Fibroblast of skin of left quadriceps (primary cell): ENCODE data around the gene NAA10.

Source experiments
- DNase-seq, 2 experiments: peaks; one replicate each; pipeline ENCODE4 v3.0.0-alpha.2; 2013; ENCODE audit warnings: low read depth in 2 of 2

NAA10 gene

GRCh38 chrX:153884590-153884989, 50.2 kb downstream of the NAA10 start:
- no peak for DNase-seq

DNA sequence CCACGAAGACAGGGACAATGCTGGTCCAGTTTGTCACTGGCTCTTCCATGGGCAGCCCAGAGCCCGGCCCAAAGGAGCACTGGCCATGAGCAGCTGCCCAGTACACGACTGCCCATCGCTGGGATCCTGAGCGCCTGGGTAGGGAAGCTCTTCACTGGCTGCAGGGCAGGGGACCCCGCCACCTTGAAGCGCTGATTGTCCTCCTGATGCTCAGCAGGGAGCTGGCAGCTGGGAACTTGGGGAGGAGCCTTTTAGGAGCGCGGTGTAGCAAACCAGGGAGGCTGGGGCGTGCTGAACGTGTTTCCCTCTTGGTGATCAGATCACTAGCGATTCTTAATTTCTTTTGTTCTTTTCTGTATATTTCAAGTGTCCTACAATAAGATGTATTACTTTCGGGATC, 50.7 kb downstream of the NAA10 start:
- no peak for DNase-seq

DNA sequence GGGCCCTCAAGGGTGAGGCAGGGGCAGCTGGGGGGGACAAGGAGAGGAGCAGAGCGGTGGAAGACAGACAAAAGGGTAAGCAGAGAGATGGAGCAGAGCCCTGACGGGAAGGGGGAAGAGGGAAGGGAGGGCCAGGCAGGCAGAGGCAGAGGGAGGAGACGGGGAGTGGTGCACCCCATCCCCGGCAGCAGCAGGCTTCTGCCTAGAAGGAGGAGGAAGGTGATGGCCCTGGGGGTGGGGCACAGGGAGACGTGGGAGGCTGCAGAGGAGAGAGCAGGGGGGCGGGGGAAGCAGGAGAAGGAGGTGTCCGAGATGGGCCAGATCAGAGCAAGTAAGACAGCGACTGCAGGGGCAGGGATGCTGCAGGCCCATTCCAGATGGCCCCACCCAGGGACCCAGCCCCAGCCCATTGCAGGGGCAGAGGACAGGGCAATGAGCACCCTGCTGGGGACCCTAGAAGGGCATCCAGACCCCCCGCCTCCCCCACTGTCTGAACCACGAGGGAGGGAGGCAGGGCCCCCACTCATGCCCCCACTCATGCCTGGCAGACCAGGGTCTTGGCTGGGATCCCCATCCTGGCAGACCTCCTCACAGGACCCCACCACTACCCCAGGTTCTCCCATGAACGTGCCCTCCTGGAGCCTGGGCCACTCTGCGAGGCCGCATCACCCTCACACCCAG, 51.5 kb downstream of the NAA10 start:
- DNase-seq = no peak

- DNase-seq = no peak
Observed at GRCh38 chrX:153882557-153882956, 52.3 kb downstream of the NAA10 start.

DNA sequence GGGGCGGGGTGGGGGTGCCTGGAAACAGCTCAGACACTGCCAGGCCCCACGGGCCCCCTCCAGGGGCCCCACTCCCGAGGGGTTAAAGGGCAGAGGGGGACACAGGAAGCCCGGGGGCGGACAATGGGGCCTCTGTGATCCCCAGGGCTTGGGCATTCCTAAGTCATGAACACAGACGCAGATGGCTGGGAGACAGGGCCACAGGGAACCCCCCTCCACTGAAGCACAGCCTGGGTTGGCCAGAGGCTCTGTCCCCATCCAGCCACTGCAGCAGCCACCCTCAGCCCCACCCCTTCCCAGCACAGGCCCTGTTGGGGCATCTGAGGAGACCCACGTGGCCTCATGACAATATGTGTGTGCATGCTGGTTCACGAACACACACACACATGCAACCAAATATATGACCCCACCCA, 52.7 kb downstream of the NAA10 start:
- DNase-seq = no peak

- DNase-seq = no peak
Observed at GRCh38 chrX:153881281-153881680, 53.6 kb downstream of the NAA10 start.

GRCh38 chrX:153880440-153880815, 54.4 kb downstream of the NAA10 start:
- DNase-seq = no peak

GRCh38 chrX:153879741-153880439, 54.9 kb downstream of the NAA10 start:
- DNase-seq = no peak
